ENCODE data around the gene TANC1.

- TF ChIP-seq CTCF (conservative IDR thresholded peaks at IDR 0.05; ENCODE audit: low read depth, low read length): no peak
- no peak for TF ChIP-seq MAFK (IDR thresholded peaks at IDR 0.05; ENCODE audit: low read depth, low read length)
- TF ChIP-seq MXI1 (IDR thresholded peaks at IDR 0.05; ENCODE audit: borderline replicate concordance, low read depth, low read length): no peak
- TF ChIP-seq RAD21 (IDR thresholded peaks at IDR 0.05; ENCODE audit: low read length): no peak
- TF ChIP-seq POLR2A (IDR thresholded peaks at IDR 0.05; ENCODE audit: low read depth, low read length): no peak
- no peak for TF ChIP-seq FOS (IDR thresholded peaks at IDR 0.05; ENCODE audit: low read depth, low read length)
- TF ChIP-seq CEBPB (IDR thresholded peaks at IDR 0.05; ENCODE audit: low read depth, low read length): no peak
Measured at GRCh38 chr2:159195697-159196096, 227.3 kb downstream of the TANC1 start.

Measured in IMR-90 (cell line).